ENCODE data around the gene LRIG2.
A peak's percentile ranks its signal among the peaks of the same experiment; 100 is the strongest.
"Not testable (repeated sequence)": the region's sequence is repeated elsewhere in the genome, so short reads cannot be mapped to it uniquely, and the experiment has no call there.

The LRIG2 gene

GRCh38 chr1:113072757-113073478 lies at the start of gene LRIG2:
Gene LRIG2, plus strand, starts transcription at chr1:113073198. Its CDS starts 209 bp downstream, at chr1:113073407.
- Histone ChIP-seq H3K9me3 (ENCODE audit: control insufficient read depth, insufficient read depth, low read length) (no peaks in the 10 kb centered on the region), H3K27ac (ENCODE audit: low read length) (peak within 1 kb of the TSS; percentile 26), H3K4me3 (ENCODE audit: low read length) (peak within 1 kb of the TSS; percentile 79), H3K4me1 (ENCODE audit: control insufficient read depth, insufficient read depth, low read length) (no peaks in the 10 kb centered on the region), H3K27me3 (ENCODE audit: control insufficient read depth, insufficient read depth, low read length) (no peaks in the 10 kb centered on the region), H3K36me3 (ENCODE audit: control insufficient read depth, insufficient read depth, low read length) (no peaks in the 10 kb centered on the region)
- peak; percentile 95 for DNase-seq (ENCODE audit: low read depth, low spot score)
- WGBS (ENCODE audit: insufficient coverage, insufficient read length), result no CpG with 5 or more reads among the region's 49 CpGs

DNA sequence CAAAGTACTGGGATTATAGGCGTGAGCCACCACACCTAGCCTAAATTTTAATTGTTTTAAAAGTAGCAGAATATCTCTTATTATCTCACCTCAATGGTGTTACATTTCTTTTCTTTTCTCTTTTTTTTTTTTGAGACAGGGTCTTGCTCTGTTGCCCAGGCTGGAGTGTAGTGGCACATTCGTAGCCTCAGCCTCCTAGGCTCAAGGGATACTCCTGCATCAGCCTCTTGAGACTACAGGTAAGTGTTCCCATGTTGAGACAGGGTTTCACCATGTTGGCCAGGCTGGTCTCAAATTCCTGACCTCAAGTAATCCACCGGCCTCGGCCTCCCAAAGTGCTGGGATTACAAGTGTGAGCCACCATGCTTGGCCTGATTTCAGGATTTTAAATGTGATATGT lies 49.7 kb upstream of the LRIG2 start:
- DNase-seq (ENCODE audit: low read depth, low spot score); H3K9me3 ChIP-seq (ENCODE audit: control insufficient read depth, insufficient read depth, low read length); H3K27me3 ChIP-seq (ENCODE audit: control insufficient read depth, insufficient read depth, low read length); H3K36me3 ChIP-seq (ENCODE audit: control insufficient read depth, insufficient read depth, low read length); H3K27ac ChIP-seq (ENCODE audit: low read length); H3K4me3 ChIP-seq (ENCODE audit: low read length); H3K4me1 ChIP-seq (ENCODE audit: control insufficient read depth, insufficient read depth, low read length): not testable (repeated sequence)
- no CpG with 5 or more reads among the region's 4 CpGs for WGBS (ENCODE audit: insufficient coverage, insufficient read length)

GRCh38 chr1:113027007-113027406 lies 46.0 kb upstream of the LRIG2 start:
- WGBS (ENCODE audit: insufficient coverage, insufficient read length), result no CpG with 5 or more reads among the region's 5 CpGs
- H3K27ac ChIP-seq (ENCODE audit: low read length), result no peak overlapping the region
- no peak for DNase-seq (ENCODE audit: low read depth, low spot score)

DNA sequence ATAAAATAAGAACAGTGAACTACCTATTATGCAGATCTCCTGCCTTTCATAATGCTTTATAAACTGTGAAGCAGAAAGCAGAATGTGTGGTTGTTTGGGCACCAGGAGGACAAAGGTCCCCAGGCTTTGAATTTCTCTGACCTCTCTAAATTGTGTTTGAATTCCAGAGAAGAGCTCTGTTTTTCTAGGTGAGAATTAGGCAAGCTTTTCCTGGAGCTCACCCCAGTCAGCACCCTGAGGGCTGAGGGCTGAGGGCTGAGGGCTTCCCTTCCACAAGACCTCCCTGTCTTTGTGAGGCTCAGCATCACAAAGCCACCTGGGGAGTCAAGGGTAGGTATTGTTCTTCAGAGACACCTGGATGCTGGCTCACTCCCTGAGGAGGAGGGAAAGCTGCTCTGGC lies 45.5 kb upstream of the LRIG2 start:
- Histone ChIP-seq H3K4me3 (ENCODE audit: low read length) (no peak overlapping the region), H3K36me3 (ENCODE audit: control insufficient read depth, insufficient read depth, low read length) (no peaks in the 10 kb centered on the region), H3K27ac (ENCODE audit: low read length) (no peak overlapping the region), H3K4me1 (ENCODE audit: control insufficient read depth, insufficient read depth, low read length) (no peaks in the 10 kb centered on the region), H3K9me3 (ENCODE audit: control insufficient read depth, insufficient read depth, low read length) (no peaks in the 10 kb centered on the region), H3K27me3 (ENCODE audit: control insufficient read depth, insufficient read depth, low read length) (no peaks in the 10 kb centered on the region)
- peak; percentile 78 for DNase-seq (ENCODE audit: low read depth, low spot score)

More at GRCh38 chr1:113027007-113027406, 46.0 kb upstream of the LRIG2 start:
- H3K4me1 ChIP-seq (ENCODE audit: control insufficient read depth, insufficient read depth, low read length), result no peaks in the 10 kb centered on the region
- H3K4me3 ChIP-seq (ENCODE audit: low read length), result no peak overlapping the region
- no peaks in the 10 kb centered on the region for H3K27me3 ChIP-seq (ENCODE audit: control insufficient read depth, insufficient read depth, low read length)
- H3K36me3 ChIP-seq (ENCODE audit: control insufficient read depth, insufficient read depth, low read length), result no peaks in the 10 kb centered on the region
- no peaks in the 10 kb centered on the region for H3K9me3 ChIP-seq (ENCODE audit: control insufficient read depth, insufficient read depth, low read length)

DNA sequence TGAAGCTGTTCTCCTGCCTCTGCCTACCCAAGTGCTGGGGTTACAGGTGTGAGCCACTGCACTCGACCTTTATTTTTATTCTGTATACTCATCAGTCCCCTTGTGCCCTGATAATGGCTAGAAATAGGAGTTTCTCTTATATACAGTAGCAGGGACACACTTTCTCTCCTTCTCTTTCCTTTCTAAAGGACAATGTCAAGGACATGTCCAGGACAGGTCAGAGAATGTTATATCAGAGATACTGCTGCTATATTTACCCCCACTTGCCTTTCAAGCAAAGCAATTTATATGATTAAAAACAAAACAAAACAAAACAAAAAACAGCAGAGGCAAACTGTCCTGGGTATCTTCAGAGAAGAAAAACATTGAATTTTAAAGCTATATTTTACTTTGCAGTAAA lies 43.2 kb upstream of the LRIG2 start:
- no CpG with 5 or more reads among the region's 1 CpG for WGBS (ENCODE audit: insufficient coverage, insufficient read length)
- Histone ChIP-seq H3K4me3 (ENCODE audit: low read length) (no peak overlapping the region), H3K27ac (ENCODE audit: low read length) (no peak overlapping the region), H3K4me1 (ENCODE audit: control insufficient read depth, insufficient read depth, low read length) (no peaks in the 10 kb centered on the region), H3K9me3 (ENCODE audit: control insufficient read depth, insufficient read depth, low read length) (no peaks in the 10 kb centered on the region), H3K36me3 (ENCODE audit: control insufficient read depth, insufficient read depth, low read length) (no peaks in the 10 kb centered on the region), H3K27me3 (ENCODE audit: control insufficient read depth, insufficient read depth, low read length) (no peaks in the 10 kb centered on the region)
- no peak for DNase-seq (ENCODE audit: low read depth, low spot score)

DNA sequence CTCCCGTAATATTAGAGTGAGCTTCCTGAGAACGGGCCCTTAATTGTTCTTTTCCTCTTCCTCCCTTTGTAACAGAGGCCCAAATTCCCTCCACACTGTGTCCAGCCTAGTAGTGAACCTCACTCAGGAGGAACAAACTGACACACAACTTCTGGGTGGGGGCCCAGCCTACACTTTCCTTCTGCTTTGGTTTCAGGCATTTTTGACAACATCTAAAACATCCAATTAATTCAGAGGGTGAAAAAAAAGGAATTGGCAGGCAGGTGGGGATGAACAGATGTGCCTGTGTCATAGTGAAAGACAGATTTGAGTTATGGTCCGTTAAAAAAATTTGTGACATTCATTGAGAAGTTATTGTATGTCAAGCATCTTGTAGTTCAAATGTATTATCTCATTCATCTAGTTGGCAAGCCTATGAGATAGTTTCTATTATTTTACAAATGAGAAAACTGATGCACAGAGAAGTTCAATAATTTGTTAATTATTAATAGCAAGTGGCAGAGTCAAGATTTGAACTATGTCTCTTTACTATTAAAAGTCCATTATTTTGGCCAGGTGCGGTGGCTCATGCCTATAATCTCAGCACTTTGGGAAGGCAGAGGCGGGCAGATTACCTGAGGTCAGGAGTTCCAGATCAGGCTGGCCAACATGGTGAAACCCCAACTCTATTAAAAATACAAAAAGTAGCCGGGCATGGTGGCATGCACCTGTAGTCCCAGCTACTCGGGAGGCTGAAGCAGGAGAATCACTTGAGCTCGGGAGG lies 41.6 kb upstream of the LRIG2 start:
- no peaks in the 10 kb centered on the region for H3K4me1 ChIP-seq (ENCODE audit: control insufficient read depth, insufficient read depth, low read length)
- no peaks in the 10 kb centered on the region for H3K9me3 ChIP-seq (ENCODE audit: control insufficient read depth, insufficient read depth, low read length)
- DNase-seq (ENCODE audit: low read depth, low spot score), result no peak
- WGBS (ENCODE audit: insufficient coverage, insufficient read length), result no CpG with 5 or more reads among the region's 8 CpGs
- no peak overlapping the region for H3K4me3 ChIP-seq (ENCODE audit: low read length)
- no peaks in the 10 kb centered on the region for H3K36me3 ChIP-seq (ENCODE audit: control insufficient read depth, insufficient read depth, low read length)
- no peak overlapping the region for H3K27ac ChIP-seq (ENCODE audit: low read length)
- H3K27me3 ChIP-seq (ENCODE audit: control insufficient read depth, insufficient read depth, low read length), result no peaks in the 10 kb centered on the region

DNA sequence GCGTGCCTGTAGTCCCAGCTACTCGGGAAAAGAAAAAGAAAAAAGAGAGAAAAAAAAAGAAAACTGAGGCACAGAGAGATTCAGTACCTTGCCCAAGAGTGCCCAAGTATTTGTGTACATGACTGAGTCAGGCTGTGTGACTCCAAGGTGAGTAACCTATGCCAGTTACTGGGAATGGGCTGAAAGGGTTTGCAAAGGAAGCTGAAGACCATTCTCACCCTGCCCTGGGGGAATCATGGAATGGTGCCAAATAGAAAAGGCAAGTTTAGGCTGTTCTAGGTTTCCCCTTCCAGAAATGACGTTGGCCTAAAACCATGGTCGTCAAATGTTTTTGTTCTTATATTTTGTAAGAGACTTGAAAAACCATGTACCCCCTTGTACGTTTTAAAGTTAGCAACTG lies 37.9 kb upstream of the LRIG2 start:
- Histone ChIP-seq H3K36me3 (ENCODE audit: control insufficient read depth, insufficient read depth, low read length) (no peaks in the 10 kb centered on the region), H3K9me3 (ENCODE audit: control insufficient read depth, insufficient read depth, low read length) (no peaks in the 10 kb centered on the region), H3K27me3 (ENCODE audit: control insufficient read depth, insufficient read depth, low read length) (no peaks in the 10 kb centered on the region), H3K4me3 (ENCODE audit: low read length) (no peak overlapping the region), H3K27ac (ENCODE audit: low read length) (no peak overlapping the region), H3K4me1 (ENCODE audit: control insufficient read depth, insufficient read depth, low read length) (no peaks in the 10 kb centered on the region)
- no CpG with 5 or more reads among the region's 5 CpGs for WGBS (ENCODE audit: insufficient coverage, insufficient read length)
- DNase-seq (ENCODE audit: low read depth, low spot score), result no peak

DNA sequence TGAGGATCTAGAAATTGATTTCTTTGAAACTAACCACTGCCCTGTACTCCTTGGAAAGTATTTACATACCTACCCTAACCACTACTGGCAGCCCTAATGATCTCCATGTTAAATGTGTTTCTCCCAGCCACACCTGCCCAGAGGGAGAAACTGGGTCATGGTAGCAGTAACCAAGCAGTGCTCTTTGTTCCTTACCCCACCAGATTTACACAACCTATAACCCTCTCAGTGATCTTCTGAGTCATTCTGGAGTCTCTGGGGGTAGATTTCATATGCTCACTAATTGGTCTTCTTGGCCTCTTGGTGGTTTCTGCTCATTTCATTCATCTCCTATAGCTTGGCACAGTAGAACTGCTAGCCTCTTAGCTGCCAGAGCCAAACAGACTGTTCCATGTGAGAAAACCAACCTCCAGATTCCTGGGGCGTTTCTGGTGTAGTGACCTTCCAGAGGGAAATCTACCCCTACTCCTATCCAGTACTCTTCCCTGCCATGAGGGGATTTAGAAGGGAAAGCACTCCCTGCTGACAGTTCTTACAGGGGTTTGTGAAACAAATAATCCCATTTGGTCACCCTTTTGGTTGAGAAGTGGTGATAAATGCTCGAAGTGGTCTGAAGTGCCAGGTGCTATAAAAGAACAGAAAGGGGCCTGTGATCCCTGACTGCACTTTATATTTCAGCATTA lies 36.2 kb upstream of the LRIG2 start:
- no CpG with 5 or more reads among the region's 2 CpGs for WGBS (ENCODE audit: insufficient coverage, insufficient read length)
- H3K27ac ChIP-seq (ENCODE audit: low read length), result no peak overlapping the region
- no peaks in the 10 kb centered on the region; the same call in 1 of the 2 replicates for H3K4me1 ChIP-seq (ENCODE audit: control insufficient read depth, insufficient read depth, low read length)
- H3K36me3 ChIP-seq (ENCODE audit: control insufficient read depth, insufficient read depth, low read length), result no peaks in the 10 kb centered on the region
- H3K9me3 ChIP-seq (ENCODE audit: control insufficient read depth, insufficient read depth, low read length), result no peaks in the 10 kb centered on the region
- no peak overlapping the region for H3K4me3 ChIP-seq (ENCODE audit: low read length)
- no peaks in the 10 kb centered on the region for H3K27me3 ChIP-seq (ENCODE audit: control insufficient read depth, insufficient read depth, low read length)
- no peak for DNase-seq (ENCODE audit: low read depth, low spot score)

DNA sequence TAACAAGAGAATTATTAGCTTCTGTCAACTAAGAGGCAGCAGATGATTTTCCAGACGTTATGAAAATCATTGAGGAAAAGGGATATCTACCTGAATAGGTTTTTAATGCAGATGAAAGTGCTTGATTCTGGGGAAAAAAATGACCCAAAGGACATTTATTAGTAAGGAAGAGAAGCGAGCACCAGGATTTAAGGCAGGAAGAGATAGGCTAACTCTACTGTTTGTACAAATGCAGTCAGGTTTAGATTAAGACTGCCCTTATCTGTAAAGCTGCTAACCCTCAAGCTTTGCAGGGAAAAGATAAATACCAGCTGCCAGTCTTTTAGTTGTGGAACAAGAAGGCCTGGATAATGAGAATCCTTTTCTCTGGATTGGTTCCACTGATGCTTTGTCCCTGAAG lies 33.0 kb upstream of the LRIG2 start:
- Histone ChIP-seq H3K4me3 (ENCODE audit: low read length) (no peak overlapping the region), H3K27ac (ENCODE audit: low read length) (no peak overlapping the region), H3K9me3 (ENCODE audit: control insufficient read depth, insufficient read depth, low read length) (no peaks in the 10 kb centered on the region), H3K27me3 (ENCODE audit: control insufficient read depth, insufficient read depth, low read length) (no peaks in the 10 kb centered on the region), H3K4me1 (ENCODE audit: control insufficient read depth, insufficient read depth, low read length) (peaks cover 4% of the 10 kb centered on the region), H3K36me3 (ENCODE audit: control insufficient read depth, insufficient read depth, low read length) (no peaks in the 10 kb centered on the region)
- no peak for DNase-seq (ENCODE audit: low read depth, low spot score)
- WGBS (ENCODE audit: insufficient coverage, insufficient read length), result no CpG with 5 or more reads among the region's 2 CpGs

GRCh38 chr1:113040718-113041412 lies 32.1 kb upstream of the LRIG2 start:
- no peaks in the 10 kb centered on the region for H3K36me3 ChIP-seq (ENCODE audit: control insufficient read depth, insufficient read depth, low read length)
- H3K4me3 ChIP-seq (ENCODE audit: low read length), result no peak overlapping the region
- no peaks in the 10 kb centered on the region for H3K27me3 ChIP-seq (ENCODE audit: control insufficient read depth, insufficient read depth, low read length)
- WGBS (ENCODE audit: insufficient coverage, insufficient read length), result no CpG with 5 or more reads among the region's 8 CpGs
- H3K9me3 ChIP-seq (ENCODE audit: control insufficient read depth, insufficient read depth, low read length), result no peaks in the 10 kb centered on the region
- H3K27ac ChIP-seq (ENCODE audit: low read length), result peak overlapping the region; percentile 25
- DNase-seq (ENCODE audit: low read depth, low spot score), result no peak
- peaks cover 6% of the 10 kb centered on the region for H3K4me1 ChIP-seq (ENCODE audit: control insufficient read depth, insufficient read depth, low read length)
